Measurements from ENCODE around the gene CPVL. TPM values are rescaled to one million over a fixed set of nuclear protein-coding genes. Genes with fewer than 3 reads are reported as not detected.

The CPVL gene
- total RNA-seq, 1 experiment from 2014 or later, result 26.9 TPM

DNA sequence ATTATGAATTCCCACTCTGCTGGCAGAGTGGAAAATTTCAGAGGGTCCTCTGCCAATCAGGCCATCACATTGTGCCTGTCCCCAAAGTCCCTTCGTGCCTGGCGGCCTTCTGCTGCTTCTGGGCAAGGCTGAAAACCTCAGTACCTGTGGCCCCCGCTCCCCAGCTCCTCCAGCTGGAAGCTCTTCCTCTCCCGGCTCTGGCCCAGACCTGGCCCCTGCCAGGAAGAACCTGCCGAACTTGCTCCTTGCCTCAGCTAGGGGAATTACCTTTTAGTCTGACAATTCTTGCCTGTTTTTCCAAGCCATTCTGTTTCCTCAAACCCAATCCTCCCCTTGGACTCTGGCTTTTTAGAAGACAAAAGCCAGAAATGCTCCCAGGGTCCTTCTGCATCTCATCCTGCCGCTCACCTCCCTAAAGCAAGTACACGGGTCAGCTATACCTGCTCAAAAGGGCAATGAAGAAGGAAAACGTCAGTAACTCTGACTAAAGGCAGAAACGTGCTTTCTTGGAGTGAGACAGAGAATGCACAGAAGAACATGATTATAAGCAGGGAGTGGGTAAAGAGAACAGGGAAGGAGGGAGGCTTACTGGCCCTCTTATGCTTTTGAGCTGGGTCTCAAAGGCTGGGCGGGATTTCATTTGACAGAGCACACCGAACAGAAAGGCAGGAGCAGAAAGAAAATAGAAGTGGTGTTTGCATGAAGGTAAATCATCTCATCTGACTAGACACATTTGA lies 160.1 kb downstream of the CPVL start:
- H3K23ac ChIP-seq (ENCODE audit: insufficient read length, low read depth, low read length), result no peak overlapping the region
- no peak overlapping the region for H3K14ac ChIP-seq (ENCODE audit: insufficient read depth, low read length)
- H3K9ac ChIP-seq (ENCODE audit: extremely low read depth, insufficient read length, low read length), result no peak overlapping the region
- no peak overlapping the region for H4K5ac ChIP-seq (ENCODE audit: insufficient read length, low read depth, low read length)
- no peaks in the 10 kb centered on the region for H3K79me2 ChIP-seq (ENCODE audit: insufficient read depth, low read length)
- H2BK20ac ChIP-seq (ENCODE audit: low read depth, low read length, poor library complexity, severe bottlenecking), result no peak overlapping the region
- no peak overlapping the region for H2BK120ac ChIP-seq (ENCODE audit: low read depth, low read length, poor library complexity, severe bottlenecking)
- no peak overlapping the region for H2AK5ac ChIP-seq (ENCODE audit: insufficient read length, low read length)
- H3K27me3 Mint-ChIP-seq (ENCODE audit: low read depth), result peaks cover 4% of the 10 kb centered on the region; the same call in 1 of the 2 replicates
- H3K27ac Mint-ChIP-seq, result no peak overlapping the region
- H2AFZ ChIP-seq (ENCODE audit: low read length), result no peak overlapping the region
- H2BK5ac ChIP-seq (ENCODE audit: insufficient read length, low read length), result no peak overlapping the region
- H3K23me2 ChIP-seq (ENCODE audit: insufficient read length, low read depth, low read length, poor library complexity, severe bottlenecking), result no peaks in the 10 kb centered on the region
- H3K4me2 ChIP-seq (ENCODE audit: insufficient read depth, insufficient read length, low read length), result no peak overlapping the region
- H3K4me1 ChIP-seq (ENCODE audit: insufficient read depth, low read length), result peaks cover 3% of the 10 kb centered on the region; the same call in 1 of the 2 replicates
- H3T11ph ChIP-seq (ENCODE audit: low read length), result no peak overlapping the region
- H3K9me3 Mint-ChIP-seq, result no peaks in the 10 kb centered on the region
- no peaks in the 10 kb centered on the region for H3K27me3 ChIP-seq (ENCODE audit: insufficient read depth, low read length)
- H3K4me1 Mint-ChIP-seq, result peaks cover 44 to 46% of the 10 kb centered on the region in 2 experiments
- no CpG with 5 or more reads among the region's 11 CpGs for WGBS (ENCODE audit: extremely low coverage, insufficient read length, low lambda C conversion rate)
- H3K9me3 ChIP-seq (ENCODE audit: control insufficient read depth, low read depth, low read length), result no peaks in the 10 kb centered on the region
- H2BK12ac ChIP-seq (ENCODE audit: insufficient read length, low read depth, low read length), result no peak overlapping the region
- TF ChIP-seq, protein P1, sequence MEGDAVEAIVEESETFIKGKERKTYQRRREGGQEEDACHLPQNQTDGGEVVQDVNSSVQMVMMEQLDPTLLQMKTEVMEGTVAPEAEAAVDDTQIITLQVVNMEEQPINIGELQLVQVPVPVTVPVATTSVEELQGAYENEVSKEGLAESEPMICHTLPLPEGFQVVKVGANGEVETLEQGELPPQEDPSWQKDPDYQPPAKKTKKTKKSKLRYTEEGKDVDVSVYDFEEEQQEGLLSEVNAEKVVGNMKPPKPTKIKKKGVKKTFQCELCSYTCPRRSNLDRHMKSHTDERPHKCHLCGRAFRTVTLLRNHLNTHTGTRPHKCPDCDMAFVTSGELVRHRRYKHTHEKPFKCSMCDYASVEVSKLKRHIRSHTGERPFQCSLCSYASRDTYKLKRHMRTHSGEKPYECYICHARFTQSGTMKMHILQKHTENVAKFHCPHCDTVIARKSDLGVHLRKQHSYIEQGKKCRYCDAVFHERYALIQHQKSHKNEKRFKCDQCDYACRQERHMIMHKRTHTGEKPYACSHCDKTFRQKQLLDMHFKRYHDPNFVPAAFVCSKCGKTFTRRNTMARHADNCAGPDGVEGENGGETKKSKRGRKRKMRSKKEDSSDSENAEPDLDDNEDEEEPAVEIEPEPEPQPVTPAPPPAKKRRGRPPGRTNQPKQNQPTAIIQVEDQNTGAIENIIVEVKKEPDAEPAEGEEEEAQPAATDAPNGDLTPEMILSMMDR (conservative IDR thresholded peaks at IDR 0.05), result no peak
- H2BK15ac ChIP-seq (ENCODE audit: low read depth, low read length), result no peak overlapping the region
- H3K36me3 Mint-ChIP-seq (ENCODE audit: insufficient read depth in 1 of 3, low read depth in 3 of 3), result no peaks in the 10 kb centered on the region
- no peak overlapping the region for H4K91ac ChIP-seq (ENCODE audit: insufficient read length, low read depth, low read length)
- no peak overlapping the region for H3K4me3 Mint-ChIP-seq
- H3K56ac ChIP-seq (ENCODE audit: insufficient read length, low read depth, low read length), result no peak overlapping the region
- H3K18ac ChIP-seq (ENCODE audit: insufficient read length, low read depth, low read length), result no peak overlapping the region
- H3K79me1 ChIP-seq (ENCODE audit: insufficient read depth, low read depth, low read length, poor library complexity, severe bottlenecking), result no peaks in the 10 kb centered on the region
- no peak overlapping the region for H3K27ac ChIP-seq (ENCODE audit: insufficient read length, low read depth, low read length)
- no peak for DNase-seq
- H4K8ac ChIP-seq (replicated peaks; ENCODE audit: insufficient read length, low read depth, low read length), result no peak overlapping the region
- no peaks in the 10 kb centered on the region for H4K20me1 ChIP-seq (ENCODE audit: control insufficient read depth, insufficient read depth, insufficient read length)
- no peak overlapping the region for H3K4ac ChIP-seq (ENCODE audit: low read depth, low read length)

Measured in H9 (cell line).